DOHH2 (cell line): ENCODE measurements around the gene SCNN1G.

Experiments
- H3F3A ChIP-seq: fragments of 200-600 bp; sonication (generic), shearing (Covaris generic); 2 replicates; pipeline ENCODE4 v1.6.0; 2016; ENCODE audit warnings: antibody characterized with exemption, mild to moderate bottlenecking; ENCODE audit not compliant: control insufficient read depth, insufficient read depth
- H3K27ac ChIP-seq: fragments of 200-600 bp; sonication (generic); 2 replicates; pipeline ENCODE4 v1.5.1; 2014; ENCODE audit warnings: low read depth, mild to moderate bottlenecking, low read length, moderate library complexity
- H3K27me3 ChIP-seq: fragments of 200-600 bp; sonication (generic); 2 replicates; pipeline ENCODE4 v1.6.1; 2014; ENCODE audit warnings: mild to moderate bottlenecking, low read length, mixed read lengths; ENCODE audit not compliant: control insufficient read depth
- H3K36me3 ChIP-seq: fragments of 200-600 bp; sonication (generic); 2 replicates; pipeline ENCODE4 v1.6.1; 2014; ENCODE audit warnings: mild to moderate bottlenecking, low read length, moderate library complexity, mixed read lengths; ENCODE audit not compliant: control insufficient read depth
- H3K4me1 ChIP-seq: fragments of 200-600 bp; sonication (generic); 2 replicates; pipeline ENCODE4 v1.6.1; 2014; ENCODE audit warnings: mild to moderate bottlenecking, low read length, mixed read lengths; ENCODE audit not compliant: control insufficient read depth
- H3K4me2 ChIP-seq: fragments of 200-600 bp; sonication (generic); 2 replicates; pipeline ENCODE4 v1.6.0; 2014; ENCODE audit warnings: mild to moderate bottlenecking, low read length, moderate library complexity
- H3K4me3 ChIP-seq: fragments of 200-600 bp; sonication (generic); 2 replicates; pipeline ENCODE4 v1.5.1; 2014; ENCODE audit warnings: mild to moderate bottlenecking, low read length, mixed read lengths
- H3K79me2 ChIP-seq: fragments of 200-600 bp; sonication (generic); 2 replicates; pipeline ENCODE4 v1.6.1; 2014; ENCODE audit warnings: mild to moderate bottlenecking, low read length, mixed read lengths; ENCODE audit not compliant: control insufficient read depth
- H3K9me2 ChIP-seq: fragments of 200-600 bp; sonication (generic); replicated peaks from 2 replicates; pipeline ENCODE4 v1.6.1; 2014; ENCODE audit warnings: mild to moderate bottlenecking, low read length, mixed read lengths; ENCODE audit not compliant: control insufficient read depth
- H3K9me3 ChIP-seq: fragments of 200-600 bp; sonication (generic); 2 replicates; pipeline ENCODE4 v1.6.1; 2014; ENCODE audit warnings: antibody characterized with exemption, low read length, mixed read lengths; ENCODE audit not compliant: control insufficient read depth, insufficient read depth
- H4K20me1 ChIP-seq: fragments of 200-600 bp; sonication (generic); 2 replicates; pipeline ENCODE4 v1.6.0; 2014; ENCODE audit warnings: low read depth, mild to moderate bottlenecking, antibody characterized with exemption, low read length, moderate library complexity; ENCODE audit not compliant: control insufficient read depth, insufficient read depth
- EZH2phosphoT487 ChIP-seq: fragments of 200-600 bp; sonication (generic); IDR thresholded peaks from 2 replicates; pipeline ENCODE4 v1.6.1; 2017; ENCODE audit warnings: borderline replicate concordance, mild to moderate bottlenecking, antibody characterized with exemption, low read length, moderate library complexity, mixed read lengths
- TF ChIP-seq, protein P1 (sequence below): fragments of 200-600 bp; sonication (generic); IDR thresholded peaks from one replicate; pipeline ENCODE4 v1.5.1; 2014; ENCODE audit warnings: antibody characterized with exemption, mild to moderate bottlenecking, low read depth, low read length; ENCODE audit not compliant: poor library complexity, severe bottlenecking

The SCNN1G gene

DNA sequence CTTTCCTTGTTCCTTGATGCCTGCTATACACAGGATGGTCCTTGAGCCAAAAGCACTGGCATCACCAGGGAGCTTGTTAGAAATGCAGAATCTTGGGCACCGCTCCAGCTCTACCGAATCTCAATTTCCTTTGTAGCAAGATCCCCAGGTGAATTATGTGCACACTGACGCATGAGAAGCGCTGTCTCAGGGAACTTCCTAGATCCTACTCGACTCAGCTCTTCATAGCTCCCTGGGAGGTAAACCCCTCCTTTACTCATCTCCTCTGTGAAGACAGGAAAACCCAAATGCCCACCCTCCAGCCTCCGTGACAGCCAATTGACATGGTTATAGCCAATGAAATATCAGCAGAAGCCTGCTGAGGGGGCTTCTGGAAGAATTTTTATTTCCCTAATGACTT, 37.4 kb upstream of the SCNN1G start:
- TF ChIP-seq, protein P1, sequence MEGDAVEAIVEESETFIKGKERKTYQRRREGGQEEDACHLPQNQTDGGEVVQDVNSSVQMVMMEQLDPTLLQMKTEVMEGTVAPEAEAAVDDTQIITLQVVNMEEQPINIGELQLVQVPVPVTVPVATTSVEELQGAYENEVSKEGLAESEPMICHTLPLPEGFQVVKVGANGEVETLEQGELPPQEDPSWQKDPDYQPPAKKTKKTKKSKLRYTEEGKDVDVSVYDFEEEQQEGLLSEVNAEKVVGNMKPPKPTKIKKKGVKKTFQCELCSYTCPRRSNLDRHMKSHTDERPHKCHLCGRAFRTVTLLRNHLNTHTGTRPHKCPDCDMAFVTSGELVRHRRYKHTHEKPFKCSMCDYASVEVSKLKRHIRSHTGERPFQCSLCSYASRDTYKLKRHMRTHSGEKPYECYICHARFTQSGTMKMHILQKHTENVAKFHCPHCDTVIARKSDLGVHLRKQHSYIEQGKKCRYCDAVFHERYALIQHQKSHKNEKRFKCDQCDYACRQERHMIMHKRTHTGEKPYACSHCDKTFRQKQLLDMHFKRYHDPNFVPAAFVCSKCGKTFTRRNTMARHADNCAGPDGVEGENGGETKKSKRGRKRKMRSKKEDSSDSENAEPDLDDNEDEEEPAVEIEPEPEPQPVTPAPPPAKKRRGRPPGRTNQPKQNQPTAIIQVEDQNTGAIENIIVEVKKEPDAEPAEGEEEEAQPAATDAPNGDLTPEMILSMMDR: no peak
- no peak for TF ChIP-seq EZH2phosphoT487
- no peaks in the 10 kb centered on the region for H3K9me3 ChIP-seq
- H3K27me3 ChIP-seq: no peaks in the 10 kb centered on the region
- no peak overlapping the region for H3K4me3 ChIP-seq
- peaks cover 81% of the 10 kb centered on the region for H3K79me2 ChIP-seq
- H3K4me1 ChIP-seq: peaks cover 15% of the 10 kb centered on the region
- no peaks in the 10 kb centered on the region for H3K9me2 ChIP-seq
- H3K27ac ChIP-seq: no peak overlapping the region
- H3K36me3 ChIP-seq: no peaks in the 10 kb centered on the region
- peaks cover 2% of the 10 kb centered on the region; the same call in 1 of the 2 replicates for H4K20me1 ChIP-seq
- no peak overlapping the region for H3K4me2 ChIP-seq
- no peaks in the 10 kb centered on the region for H3F3A ChIP-seq

DNA sequence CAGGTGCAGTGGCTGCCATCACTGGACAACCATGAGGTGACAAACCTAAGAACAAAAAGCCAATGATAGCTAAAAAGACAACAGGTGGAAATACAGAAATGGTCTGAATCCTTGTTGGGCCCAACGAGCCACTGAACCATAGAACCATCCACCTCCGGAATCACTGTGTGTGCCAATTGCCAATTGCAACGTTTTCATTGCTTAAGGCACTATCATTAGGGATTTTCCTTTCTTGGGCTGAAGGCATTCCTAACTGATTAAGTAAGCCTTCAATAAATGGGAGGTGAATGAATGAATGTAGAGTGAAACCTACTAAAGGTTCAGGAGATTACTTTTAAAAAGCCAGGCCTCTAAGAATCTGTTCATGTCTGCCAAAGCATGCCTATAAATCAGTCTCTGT, 36.9 kb upstream of the SCNN1G start:
- no peak for TF ChIP-seq EZH2phosphoT487
- TF ChIP-seq, protein P1: no peak

DNA sequence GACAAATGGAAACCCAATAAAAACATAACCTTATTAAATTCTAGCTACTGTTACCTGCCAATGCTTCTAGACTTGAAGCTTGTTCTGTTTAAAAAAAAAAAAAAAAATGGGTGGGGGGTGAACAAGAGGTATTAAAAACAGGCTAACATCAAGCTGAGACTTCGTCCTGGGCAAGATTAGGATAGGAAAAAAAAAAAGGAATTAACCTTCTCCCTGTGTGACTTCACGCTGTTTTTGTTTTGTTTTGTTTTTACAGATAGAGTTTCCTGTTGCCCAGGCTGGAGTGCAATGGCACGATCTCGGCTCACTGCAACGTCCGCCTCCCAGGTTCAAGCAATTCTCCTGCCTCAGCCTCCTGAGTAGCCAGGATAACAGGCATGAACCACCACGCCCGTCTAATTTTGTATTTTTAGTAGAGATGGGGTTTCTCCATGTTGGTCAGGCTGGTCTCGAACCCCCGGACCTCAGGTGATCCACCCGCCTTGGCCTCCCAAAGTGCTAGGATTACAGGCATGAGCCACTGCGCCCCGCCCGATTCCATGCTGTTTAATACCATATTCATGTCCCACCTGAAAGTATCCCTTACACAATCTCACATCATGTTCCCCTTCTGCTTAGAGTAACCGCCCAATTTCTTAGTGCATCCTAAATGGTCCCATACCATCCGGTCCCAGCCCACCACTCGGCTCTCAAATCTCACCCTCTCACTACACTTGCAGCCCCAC, 35.5 kb upstream of the SCNN1G start:
- Histone ChIP-seq H3K79me2 (peaks cover 62% of the 10 kb centered on the region), H3K4me3 (no peak overlapping the region)

More for the DNA sequence above, 36.9 kb upstream of the SCNN1G start:
- H3K9me3 ChIP-seq: no peaks in the 10 kb centered on the region
- H3K36me3 ChIP-seq: no peaks in the 10 kb centered on the region
- no peak overlapping the region for H3K4me2 ChIP-seq
- H3F3A ChIP-seq: no peaks in the 10 kb centered on the region
- H3K9me2 ChIP-seq: no peaks in the 10 kb centered on the region
- H3K27ac ChIP-seq: no peak overlapping the region
- no peak overlapping the region for H3K4me3 ChIP-seq
- peaks cover 77% of the 10 kb centered on the region for H3K79me2 ChIP-seq
- peaks cover 2% of the 10 kb centered on the region; the same call in 1 of the 2 replicates for H4K20me1 ChIP-seq
- H3K4me1 ChIP-seq: peaks cover 16% of the 10 kb centered on the region
- no peaks in the 10 kb centered on the region for H3K27me3 ChIP-seq

More for the DNA sequence above, 35.5 kb upstream of the SCNN1G start:
- H3K9me2 ChIP-seq: no peaks in the 10 kb centered on the region
- no peaks in the 10 kb centered on the region for H3K27me3 ChIP-seq
- no peaks in the 10 kb centered on the region for H3K36me3 ChIP-seq
- TF ChIP-seq, protein P1: no peak
- no peak for TF ChIP-seq EZH2phosphoT487
- peaks cover 2% of the 10 kb centered on the region; the same call in 1 of the 2 replicates for H4K20me1 ChIP-seq
- peak overlapping the region; percentile 68 for H3K4me2 ChIP-seq
- no peaks in the 10 kb centered on the region for H3F3A ChIP-seq
- H3K27ac ChIP-seq: no peak overlapping the region
- H3K9me3 ChIP-seq: no peaks in the 10 kb centered on the region
- peaks cover 16% of the 10 kb centered on the region for H3K4me1 ChIP-seq
